Embryonic facial prominence (tissue), 1 donor: ENCODE measurements around the gene HDHD2.

ENCODE experiments used
- DNase-seq: peaks from one replicate; pipeline ENCODE4 v3.0.0-alpha.2; 2016; ENCODE audit errors: extremely low spot score

Gene HDHD2

GRCh38 chr18:47062471-47062870, 87.8 kb downstream of the HDHD2 start:
- no peak for DNase-seq
